Activated CD4-positive, alpha-beta T cell treated with anti-CD3 and anti-CD28 coated beads, Interleukin-2, amount 50 U/mL, for 48 hours (primary cell): ENCODE results near the gene COL25A1.

ENCODE experiments used
- DNase-seq, 2 experiments: peaks; one replicate each; pipeline ENCODE4 v3.0.0-alpha.2; 2020

The COL25A1 gene

DNA sequence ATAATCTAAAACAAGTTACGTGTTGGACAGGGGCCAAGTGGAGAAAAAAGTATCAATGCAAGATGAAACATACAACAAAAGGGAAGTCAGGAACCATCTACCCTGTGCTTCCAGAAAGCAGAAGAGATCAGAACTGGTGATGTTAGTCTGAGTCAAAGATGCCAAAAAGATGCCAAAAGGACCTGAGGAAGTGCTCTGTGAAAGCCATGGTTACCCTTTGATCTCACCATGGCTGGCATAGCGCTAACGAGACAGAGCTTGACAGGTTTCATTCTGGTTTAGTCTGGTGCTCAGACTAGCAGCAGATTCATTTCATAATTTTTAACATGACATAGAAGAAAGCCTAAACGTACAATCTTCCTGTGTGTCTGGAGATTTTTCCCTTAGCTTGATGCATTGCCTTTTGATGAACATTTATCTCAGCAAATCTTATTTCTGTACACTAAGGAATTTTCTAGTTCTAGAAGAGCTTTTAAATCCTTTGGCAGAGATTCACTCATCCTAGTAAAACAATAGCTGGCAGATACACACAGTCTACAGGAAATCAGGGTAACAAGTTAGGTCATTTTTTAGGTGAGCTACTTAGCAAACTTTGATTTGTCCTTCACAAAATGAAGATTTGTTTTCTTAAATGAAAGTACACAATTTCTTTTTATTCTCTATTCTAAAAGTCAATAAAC is 87.7 kb downstream of the COL25A1 start:
- no peak for DNase-seq

DNA sequence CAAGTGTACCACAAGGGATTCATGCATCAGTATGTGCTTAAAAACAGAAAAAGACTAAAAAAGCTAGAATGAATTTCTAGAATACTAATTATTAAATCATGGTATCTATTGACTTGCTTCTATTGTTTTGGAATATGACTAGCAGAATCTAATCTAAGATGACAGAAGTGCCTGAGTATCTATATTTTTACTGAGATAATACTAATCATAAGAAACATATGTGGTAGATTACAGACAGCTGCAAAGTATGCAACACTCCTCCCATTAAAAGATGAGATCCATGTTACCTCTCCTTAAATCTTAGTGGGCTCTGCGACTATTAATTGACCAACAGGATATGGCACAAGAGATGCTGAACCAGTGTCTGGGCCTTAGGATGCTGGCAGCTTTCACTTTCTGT is 89.4 kb downstream of the COL25A1 start:
- DNase-seq: no peak

DNA sequence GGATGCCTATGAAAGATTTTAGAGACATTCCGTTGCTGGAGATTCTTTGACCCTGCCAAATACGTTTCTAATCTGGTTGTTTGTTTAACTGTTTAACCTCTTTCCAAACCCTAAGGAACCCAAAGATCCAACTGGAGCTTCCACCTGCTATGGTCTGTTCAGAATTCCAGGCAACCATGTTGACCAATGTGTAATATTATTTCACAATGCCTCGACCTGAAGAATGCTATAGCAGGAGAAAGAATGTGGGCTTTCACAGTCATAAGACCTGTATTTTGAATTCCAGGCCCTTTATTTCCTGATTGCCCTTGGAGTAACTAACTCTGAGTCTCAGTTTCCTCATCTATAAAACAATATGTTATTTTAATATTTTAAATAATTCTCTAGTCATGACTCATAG is 90.8 kb downstream of the COL25A1 start:
- no peak for DNase-seq

DNA sequence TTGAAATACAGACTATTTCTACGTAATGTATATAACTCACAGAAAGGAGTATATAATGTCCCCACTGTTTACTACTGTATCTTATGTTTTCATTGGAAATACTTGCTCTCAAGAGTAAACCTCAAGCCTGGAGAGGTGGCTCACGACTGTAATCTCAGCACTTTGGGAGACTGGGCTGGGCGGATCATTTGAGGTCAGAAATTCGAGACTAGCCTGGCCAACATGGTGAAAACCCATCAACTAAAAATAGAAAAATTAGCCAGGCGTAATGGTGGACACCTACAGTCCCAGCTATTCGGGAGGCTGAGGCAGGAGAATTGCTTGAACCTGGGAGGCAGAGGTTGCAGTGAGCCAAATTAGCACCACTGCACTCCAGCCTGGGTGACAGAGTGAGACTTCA is 92.8 kb downstream of the COL25A1 start:
- no peak for DNase-seq

DNA sequence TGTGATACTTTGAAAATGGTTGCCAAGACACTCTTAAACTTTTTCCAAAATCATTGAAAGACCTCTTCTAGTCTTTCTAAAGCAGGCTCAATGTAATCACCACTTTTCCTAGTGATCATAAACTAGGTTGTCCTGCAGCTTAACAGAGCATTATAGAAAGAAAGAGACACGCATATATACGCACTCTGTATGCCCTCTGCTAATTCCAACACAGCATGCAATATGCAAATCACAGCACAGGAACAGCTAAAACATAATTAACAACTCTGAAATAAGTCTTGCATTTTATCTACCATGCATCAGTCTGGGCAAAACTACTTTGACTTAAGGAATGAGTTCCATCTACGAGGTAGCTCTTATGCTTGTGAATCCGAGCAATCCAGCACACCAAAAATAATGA is 94.6 kb downstream of the COL25A1 start:
- no peak for DNase-seq

DNA sequence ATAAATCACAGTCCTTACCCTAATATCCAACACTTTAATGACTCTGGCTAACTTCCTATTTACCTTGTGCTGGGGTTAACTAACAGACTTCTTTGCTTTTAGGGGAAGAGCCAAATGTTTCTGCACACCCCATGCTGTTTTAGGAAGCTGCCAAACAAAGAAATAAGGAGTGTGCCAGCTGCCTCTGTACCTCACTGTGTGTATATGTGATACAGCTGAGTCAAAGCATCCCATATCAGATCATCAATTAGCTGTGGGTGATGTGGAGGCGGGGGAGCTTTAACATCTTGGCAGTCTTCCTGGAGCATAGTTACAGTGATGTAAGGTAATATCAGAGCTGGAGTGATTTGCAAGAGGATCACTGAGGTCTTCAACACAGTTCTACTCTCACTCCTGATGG is 95.4 kb downstream of the COL25A1 start:
- no peak for DNase-seq

DNA sequence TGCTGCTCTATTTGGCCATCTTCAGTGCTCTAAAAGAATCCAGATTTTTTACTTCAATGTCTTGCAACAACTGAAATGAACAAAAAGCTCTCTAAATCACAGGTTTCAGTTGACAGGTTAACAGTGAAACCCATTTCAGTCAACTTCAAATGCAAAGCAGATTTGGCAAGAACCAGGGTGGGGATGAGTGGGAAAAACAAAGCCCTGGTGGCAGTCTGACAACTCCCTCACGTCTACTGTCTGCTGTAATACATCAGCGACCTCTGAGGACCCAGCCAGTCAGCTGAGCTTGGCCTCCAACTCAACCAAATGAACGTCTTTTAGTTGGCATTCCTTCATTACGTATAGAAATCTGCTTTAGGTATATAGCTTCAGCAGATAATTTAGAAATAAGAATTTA is 95.8 kb downstream of the COL25A1 start:
- DNase-seq: no peak

DNA sequence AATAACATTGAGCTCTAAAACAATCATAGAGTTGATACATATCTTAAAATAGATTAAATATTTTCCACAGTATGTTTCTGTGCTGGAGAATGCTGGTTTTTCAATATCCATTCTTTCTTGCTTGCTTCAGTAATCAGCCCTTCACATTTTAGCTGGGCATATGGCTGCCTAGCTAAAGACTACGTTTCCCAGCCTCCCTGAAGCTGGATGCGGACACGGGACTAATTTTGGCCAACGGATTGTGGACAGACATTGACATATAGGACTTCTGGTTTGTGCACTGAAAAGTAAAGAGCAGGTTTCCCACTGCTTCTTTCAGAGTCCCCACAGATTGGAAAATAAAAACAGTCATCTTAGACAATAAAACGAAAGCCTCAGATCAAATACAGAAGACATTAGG is 97.3 kb downstream of the COL25A1 start:
- no peak for DNase-seq

DNA sequence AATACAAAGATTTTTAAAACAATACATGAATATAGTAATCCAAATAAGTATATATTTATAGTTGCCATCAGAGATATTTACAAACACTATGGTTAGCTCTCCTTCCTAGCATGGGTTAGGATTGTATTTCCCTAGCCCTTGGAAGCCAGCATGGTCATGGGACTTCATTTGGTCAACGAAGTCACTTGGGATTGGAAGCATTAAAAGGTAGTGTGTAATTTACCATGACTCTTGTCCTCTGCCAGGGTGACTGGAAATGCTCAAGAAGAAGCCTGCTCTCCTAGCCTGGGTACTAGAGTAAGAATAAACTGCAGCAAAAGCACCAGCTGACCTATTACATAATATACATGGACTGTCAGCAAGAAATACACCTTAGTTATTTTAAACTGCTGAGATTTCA is 102.9 kb downstream of the COL25A1 start:
- no peak for DNase-seq

DNA sequence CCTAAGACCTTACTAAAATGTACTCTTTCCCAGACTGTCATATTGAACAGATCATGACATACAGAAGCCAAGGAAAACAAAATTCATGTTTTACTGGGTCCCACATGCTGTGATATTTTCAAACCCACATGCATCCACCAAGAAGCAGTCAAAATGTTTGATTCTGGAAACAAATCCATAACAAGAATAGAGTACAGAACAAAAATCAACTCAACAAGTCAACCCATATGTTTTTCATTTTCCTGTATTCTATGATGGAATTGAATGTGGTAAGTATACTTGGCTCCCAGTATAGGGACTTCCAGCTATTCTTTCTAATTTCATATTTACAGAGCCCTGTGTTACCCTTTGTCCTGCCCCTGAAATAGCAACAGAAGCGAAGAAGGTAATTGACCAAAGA is 106.8 kb downstream of the COL25A1 start:
- DNase-seq: no peak

DNA sequence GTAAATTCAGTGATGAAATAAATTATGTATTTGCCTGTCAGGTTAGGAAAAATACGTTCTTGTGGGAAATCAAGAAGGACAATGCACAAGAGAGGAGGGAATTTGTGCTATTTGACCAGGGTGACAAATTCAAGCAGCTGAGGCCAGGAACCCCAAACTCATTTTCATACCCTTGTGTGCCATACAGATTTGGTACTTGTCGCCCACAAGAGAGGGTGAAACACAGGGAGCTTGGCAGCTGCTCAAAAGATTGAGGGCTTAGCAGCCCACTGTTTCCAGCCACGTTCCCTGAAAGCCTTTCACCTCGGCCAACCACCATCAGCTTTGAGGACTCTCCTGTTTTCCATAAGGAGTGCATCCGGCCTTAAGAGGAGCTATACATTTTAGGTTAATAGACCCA is 111.2 kb downstream of the COL25A1 start:
- DNase-seq: no peak

DNA sequence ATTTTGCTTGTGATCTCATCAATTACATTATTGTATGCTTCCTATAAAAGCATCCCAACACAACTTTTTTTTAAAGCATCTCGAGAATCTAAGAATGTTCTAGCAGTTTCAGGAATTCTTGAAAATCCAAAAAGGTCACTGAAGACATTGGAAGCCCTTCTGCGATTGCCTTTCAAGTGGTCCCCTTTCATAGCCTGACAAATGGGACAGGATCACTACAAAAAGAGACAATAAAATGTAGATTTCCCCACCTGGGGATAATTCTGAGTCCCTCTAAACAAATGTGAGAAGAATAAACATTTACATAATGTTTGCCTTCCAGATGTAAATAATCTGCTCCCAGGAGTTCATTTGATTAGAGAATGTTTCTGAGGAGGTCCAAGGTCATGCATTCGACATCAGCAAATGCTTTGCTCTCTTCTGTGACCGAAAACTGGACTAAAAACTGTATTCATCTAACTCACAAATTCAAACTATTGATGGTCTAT is 116.0 kb downstream of the COL25A1 start:
- no peak for DNase-seq

DNA sequence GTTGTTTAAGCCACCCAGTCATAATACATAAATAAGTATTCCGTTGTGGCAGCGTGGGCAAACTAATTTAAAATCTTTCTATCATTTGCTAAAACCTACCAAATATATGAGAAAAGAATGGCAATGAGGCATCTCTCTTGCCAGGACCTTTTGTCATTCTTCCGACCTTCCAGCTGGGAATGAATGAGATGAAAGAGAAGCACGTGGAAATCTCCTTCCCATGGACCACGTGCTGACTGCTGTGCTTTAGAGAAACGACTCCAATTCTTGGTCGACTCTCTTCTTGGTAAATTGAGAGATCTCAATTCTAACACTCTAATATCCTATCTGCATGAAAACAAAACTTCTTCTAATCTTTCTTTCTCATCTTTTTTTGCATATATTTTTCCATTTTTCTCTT is 116.5 kb downstream of the COL25A1 start:
- no peak for DNase-seq

DNA sequence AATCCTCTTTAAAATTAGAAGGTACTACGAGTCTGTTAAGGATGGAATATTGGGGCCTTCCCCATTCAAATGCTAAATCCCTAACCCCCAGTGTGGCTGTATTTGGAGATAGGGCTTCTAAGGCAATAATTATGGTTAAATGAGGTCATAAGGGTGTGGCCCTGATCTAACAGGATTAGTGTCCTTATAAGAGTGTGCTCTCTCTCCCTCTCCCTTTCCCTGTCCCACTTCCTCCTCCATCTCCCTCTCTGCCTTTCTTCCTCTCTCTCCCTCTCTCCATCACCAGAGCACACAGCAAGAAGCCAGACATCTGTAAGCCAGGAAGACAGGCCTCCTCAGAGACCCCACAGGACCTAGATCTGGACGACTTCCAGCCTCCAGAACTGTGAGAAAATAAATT is 116.9 kb downstream of the COL25A1 start:
- DNase-seq: no peak

DNA sequence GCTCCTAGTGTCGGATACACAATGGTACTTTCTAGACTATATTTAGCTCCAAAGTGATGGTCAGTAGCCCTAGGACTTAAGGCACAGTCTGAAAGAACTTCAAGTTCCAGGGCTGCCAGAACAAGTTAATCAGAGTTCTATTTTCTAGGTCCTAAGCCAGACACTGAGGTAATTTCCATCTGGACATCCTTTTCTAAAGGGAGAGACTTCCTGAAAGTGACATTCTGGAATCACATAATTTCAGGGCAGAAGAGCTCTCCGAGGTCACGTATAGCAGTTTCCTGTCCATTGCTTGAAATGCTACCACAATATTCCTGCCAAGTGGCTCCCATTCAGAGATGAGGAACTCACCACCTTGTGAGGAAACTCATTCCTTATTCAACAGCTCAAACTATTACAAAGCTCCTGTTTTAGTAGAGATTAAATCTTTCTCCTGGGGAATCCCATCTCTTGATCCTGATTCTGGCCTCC is 117.9 kb downstream of the COL25A1 start:
- no peak for DNase-seq

DNA sequence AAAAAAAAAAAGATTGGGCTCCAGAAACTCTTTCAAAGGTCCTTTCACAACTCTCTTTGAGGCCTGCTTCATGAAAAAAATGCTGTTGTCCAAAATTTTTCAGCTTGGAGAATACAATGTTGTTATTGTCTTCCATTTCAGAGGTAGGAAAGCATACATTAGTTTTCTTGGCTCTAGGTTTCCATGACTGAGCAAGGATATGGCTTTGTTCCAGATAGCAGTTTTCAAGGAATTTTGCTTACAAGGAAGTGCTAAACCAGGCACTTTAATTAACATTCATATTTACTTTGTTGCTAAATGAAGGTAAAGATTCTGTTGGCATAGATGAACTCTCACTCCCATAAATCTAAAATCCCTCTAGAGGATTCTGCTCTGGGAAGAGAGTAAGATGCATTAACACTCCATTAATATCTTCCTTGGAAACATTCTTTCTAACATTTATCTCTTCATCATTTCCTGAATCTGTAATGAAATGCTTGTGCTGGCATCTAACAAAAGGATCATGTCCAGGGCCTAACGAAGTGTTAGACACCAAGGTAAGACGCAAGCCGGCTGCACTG is 118.4 kb downstream of the COL25A1 start:
- DNase-seq: no peak

DNA sequence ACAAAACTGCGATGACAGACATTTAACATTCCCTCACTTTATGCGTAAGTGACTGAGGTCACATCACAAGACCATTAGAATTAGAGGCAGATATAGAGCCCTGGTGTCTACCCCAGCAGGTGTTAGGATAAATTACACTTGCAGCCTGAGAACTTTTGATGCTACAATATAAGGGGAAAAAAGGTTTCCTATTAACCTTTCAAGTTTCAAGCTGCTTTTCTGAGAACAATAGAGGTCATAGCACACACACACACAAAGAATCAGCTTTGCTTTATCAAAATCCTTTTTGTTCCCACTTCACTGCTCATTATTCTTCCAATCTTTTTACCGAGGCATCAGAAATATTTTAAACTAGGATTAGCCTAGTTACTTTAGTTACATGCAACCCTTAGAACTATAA is 119.8 kb downstream of the COL25A1 start:
- no peak for DNase-seq

DNA sequence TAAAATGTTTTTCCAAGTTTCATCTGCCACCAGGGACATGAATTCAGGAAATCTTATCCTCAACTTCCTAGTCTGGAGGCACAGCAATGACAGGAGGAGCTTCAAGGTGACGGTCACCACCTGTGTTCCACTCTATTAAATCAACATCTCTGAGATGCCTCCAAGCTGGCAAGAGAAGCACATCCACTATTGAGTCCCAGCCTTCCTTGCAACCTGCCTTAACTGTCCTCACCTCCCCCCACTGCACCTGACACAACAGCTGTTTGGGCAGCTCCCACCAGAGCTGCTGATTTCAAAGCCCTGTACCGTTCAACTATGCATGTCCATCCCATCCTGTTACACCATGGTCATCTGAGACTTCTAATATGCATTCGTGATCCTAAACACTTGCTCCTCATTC is 123.4 kb downstream of the COL25A1 start:
- DNase-seq: no peak

DNA sequence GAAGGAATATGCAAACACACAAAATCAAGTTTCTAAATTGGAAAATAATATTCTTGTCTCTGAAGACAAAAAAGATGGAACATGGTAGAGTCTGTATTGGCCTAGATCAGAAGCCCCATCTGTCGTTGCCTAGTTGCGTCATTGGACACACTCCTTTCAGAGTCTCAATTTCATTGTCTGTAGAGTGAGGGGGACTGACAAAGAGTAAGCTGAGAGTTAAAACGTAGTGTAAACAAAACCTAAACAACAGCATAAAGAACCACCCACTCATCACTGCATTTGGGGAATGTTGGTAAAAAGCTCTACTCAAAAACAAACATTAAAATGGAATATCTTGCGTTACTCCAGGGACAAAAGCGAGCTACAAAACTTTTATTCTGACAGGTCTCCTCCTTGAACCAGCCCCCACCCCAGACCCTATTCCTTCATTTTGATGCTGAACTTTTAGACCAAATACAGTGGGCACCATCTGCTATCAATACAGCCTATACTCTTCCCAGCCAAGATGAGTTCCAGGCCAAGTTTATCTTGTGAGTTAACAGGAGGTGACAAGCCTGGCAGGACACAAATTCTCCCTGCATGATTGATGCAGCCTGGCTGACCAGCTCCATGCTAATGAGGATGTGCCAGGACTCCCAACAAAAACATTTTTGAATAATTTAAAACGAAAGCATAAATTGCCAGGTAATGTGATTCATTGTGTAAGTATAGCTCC is 125.2 kb downstream of the COL25A1 start:
- no peak for DNase-seq

DNA sequence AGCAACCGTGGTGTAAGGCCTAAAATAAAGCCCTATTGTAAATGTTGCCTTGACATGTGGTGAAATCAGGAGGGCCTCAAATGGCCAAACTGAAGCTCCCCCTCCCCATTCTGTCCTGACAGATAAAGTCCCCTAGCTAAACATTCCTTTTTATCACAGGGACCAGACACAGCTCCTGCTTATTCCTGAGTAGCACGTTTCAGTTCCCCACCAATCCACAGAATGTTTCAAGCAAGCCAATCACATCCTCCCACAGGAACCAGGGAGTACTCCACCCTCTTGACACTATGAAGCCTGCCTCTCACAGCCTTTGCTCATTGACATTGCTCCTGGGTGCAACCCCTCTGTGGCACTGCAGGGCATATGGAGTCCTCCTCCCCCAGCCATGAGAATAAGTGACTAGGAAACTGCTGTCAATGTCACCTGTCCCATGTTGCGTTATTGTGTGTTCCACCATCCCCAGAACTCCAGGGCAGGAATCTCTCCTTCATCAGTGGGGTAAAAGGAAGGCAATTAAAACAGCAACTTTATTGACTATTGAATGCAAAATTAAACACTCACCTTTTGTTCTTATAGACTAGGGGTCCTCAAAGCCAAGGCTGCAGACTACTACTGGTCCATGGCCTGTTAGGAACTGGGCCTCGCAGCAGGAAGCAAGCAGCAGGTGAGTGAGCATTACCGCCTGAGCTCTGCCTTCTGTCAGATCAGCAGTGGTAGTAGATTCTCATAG is 128.1 kb downstream of the COL25A1 start:
- no peak for DNase-seq

DNA sequence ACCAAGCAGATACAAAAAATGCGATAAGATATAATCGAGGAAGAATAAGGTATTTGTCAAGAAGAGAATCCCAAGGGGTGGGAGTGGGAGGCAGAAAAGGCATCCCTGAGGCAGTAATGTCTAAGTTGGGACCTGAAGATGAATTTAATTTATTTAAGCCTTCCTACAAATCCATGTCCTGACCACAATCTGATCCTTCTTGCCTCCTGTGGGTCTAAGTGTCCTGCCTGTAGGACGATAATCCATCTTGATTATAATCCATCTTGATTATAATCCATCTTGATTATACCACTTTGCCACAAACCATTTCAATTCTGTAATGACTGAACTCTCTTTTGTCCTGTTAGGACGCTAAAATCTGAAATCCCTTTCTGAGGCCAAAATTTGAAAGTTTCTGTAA is 130.2 kb downstream of the COL25A1 start:
- no peak for DNase-seq

DNA sequence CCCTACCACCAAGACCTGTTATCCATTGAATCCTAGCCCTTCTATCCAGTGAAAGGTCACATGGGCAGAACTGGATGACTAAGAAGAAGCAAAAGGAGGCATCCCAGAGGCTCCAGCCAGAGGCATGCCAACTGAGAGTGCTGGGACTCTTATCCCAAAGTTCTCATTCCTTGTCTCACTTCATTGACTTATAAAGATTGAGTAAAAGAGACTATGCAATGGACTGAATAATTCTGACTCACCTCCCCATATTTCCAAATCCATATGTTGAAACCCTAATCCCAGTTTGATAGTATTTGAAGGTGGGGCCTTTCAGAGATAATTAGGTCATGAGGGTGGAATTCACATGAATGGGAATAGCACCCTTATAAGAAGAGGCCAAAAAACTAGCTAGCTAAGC is 131.4 kb downstream of the COL25A1 start:
- DNase-seq: no peak

DNA sequence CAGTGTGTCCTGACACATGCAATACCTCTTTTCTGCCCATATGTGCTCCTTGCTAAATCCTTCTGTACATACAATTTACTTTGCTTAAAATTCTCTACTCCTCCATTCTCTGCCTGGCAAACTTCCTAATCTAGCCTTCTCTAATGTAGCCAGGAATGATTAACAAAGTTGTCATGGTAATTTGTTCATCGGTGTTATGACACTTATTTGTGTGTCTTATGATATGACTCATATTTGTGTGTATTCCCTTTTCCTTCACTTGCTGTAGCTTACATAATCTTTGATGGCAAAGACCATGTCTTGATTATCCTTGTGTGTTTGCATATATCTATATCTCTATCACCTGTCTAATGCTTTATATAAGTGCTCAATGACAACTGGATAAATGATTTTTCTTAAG is 133.3 kb downstream of the COL25A1 start:
- no peak for DNase-seq

DNA sequence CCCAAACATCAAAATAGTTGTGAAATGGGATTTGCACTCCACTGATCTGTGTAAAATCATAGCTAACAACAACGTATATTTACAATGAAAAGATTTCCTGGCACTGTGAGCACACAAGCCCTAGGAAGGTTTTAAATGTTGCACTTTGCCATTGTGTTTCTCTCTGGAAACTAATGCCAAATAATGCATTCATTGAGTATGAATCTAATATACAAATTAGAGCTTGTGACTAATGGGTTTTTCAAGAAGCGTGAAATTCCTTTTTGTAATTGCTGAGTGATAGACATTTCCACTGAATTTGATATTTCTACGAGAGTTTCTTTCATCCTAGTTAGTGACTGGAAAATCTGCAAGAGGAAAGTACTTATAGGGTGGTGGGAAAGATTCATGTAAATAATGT is 135.9 kb downstream of the COL25A1 start:
- no peak for DNase-seq
